Measurements from ENCODE around the gene PEX16. TPM values are rescaled to one million over a fixed set of nuclear protein-coding genes. Genes with fewer than 3 reads are reported as not detected.

Gene PEX16
- total and polyA plus RNA-seq, 9 of the 15 experiments (the other 6 are each of a cell fraction or from before 2014, with no cell fraction given) = 1.5 to 43.9 (median 14.6) TPM

GRCh38 chr11:45879803-45880686 is 37.6 kb downstream of the PEX16 start (continued):
- no peak for TF ChIP-seq NFXL1 (CRISPR knock-in tag; IDR thresholded peaks at IDR 0.05)
- no peak for TF ChIP-seq NFIX (CRISPR knock-in tag; IDR thresholded peaks at IDR 0.05; ENCODE audit: low read depth)
- peak; percentile 75; the same call in 1 of the 2 replicates for TF ChIP-seq ZNF175 (CRISPR knock-in tag; IDR thresholded peaks at IDR 0.05; ENCODE audit: low read depth)
- TF ChIP-seq ZNF589 (CRISPR knock-in tag; IDR thresholded peaks at IDR 0.05; ENCODE audit: low read depth) = peak; percentile 76; the same call in 1 of the 2 replicates
- peak; percentile 82 for TF ChIP-seq SOX6 (IDR thresholded peaks at IDR 0.05)
- TF ChIP-seq JUN (IDR thresholded peaks at IDR 0.05; ENCODE audit: borderline replicate concordance, low read depth, low read length) = peak; percentile 95
- TF ChIP-seq JUN (CRISPR knock-in tag; IDR thresholded peaks at IDR 0.05; ENCODE audit: borderline replicate concordance) = no peak
- no peak for TF ChIP-seq ZZZ3 (IDR thresholded peaks at IDR 0.05)
- TF ChIP-seq GTF2F1 (IDR thresholded peaks at IDR 0.05; ENCODE audit: low read depth, low read length) = no peak
- 0 out of 4 replicates have a peak, but pooled peaks of 1 of the 2 experiments have one; percentile 24 for TF ChIP-seq TBL1XR1 (IDR thresholded peaks at IDR 0.05; ENCODE audit: low read length in 2 of 2)
- TF ChIP-seq ELF1 (tag; IDR thresholded peaks at IDR 0.05) = no peak
- peak; percentile 34 for TF ChIP-seq NFIC (IDR thresholded peaks at IDR 0.05)
- TF ChIP-seq ZNF263 (CRISPR knock-in tag; IDR thresholded peaks at IDR 0.05; ENCODE audit: borderline replicate concordance) = no peak
- TF ChIP-seq NR2C1 (IDR thresholded peaks at IDR 0.05) = no peak
- no peak for TF ChIP-seq NR2C1 (tag; IDR thresholded peaks at IDR 0.05)
- TF ChIP-seq ETV5 (CRISPR knock-in tag; IDR thresholded peaks at IDR 0.05; ENCODE audit: low read depth) = peak; percentile 92
- TF ChIP-seq, protein P1, sequence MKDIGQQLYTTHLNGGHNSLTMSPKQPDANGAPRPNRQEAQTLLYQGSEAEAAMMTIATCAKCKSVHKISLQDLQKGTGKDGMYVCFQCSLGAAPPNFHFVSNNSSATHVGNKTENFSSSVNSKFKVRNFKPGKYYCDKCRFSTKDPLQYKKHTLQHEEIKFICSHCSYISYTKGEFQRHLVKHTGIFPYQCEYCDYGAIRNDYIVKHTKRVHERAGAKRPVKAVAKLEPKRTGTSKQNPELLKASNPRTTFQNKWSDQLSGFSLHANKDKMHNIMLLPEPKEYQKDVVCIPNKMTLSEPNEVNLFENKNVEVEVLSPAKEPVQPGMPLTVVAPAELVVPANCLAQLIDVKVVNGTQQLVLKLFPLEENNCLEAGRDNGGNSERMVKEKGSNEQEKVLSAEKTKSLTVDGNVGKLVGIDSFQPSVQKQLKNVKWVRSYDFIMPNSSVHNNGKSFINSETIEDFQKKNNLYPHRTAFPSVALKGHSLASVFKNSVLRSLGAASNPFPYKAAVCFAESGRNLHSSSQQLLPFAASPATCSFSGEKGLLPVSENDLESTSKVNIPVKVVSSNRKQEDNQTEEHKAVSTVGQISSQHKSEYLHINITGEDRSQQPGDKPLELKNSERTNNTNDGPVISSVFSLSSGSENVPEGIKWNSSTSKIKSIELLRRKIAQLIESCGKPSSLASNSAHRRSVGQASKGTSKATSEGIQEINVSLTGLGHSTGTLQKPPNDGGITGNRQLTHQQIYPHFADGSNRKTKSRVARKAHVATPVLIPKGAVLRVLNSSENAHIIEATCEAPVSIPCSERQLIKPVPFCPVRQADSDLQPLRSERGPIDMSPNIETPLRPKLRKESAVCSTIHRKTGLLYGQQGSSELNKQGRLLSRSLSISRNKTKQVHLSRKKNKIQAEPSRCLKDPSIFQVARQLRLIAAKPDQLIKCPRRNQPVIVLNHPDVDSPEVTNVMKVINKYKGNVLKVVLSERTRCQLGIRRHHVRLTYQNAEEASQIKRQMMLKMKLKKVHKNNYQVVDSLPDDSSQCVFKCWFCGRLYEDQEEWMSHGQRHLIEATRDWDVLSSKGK (CRISPR knock-in tag; IDR thresholded peaks at IDR 0.05) = no peak
- no peak for TF ChIP-seq HNRNPLL (IDR thresholded peaks at IDR 0.05; ENCODE audit: low read depth, low read length, poor library complexity, severe bottlenecking)
- TF ChIP-seq ZNF79 (CRISPR knock-in tag; IDR thresholded peaks at IDR 0.05; ENCODE audit: low read depth) = no peak
- no peak for TF ChIP-seq SAP30 (IDR thresholded peaks at IDR 0.05; ENCODE audit: borderline replicate concordance, insufficient read depth, low read depth, low read length, poor library complexity, severe bottlenecking)
- peak in 1 of 2 experiments; percentile 72; a peak in 2 of 4 replicates for TF ChIP-seq MAZ (CRISPR knock-in tag; conservative IDR thresholded peaks at IDR 0.05 in 1 of 2, IDR thresholded peaks at IDR 0.05 in 1 of 2)
- peak; percentile 39 to 54 for TF ChIP-seq NRF1 (conservative IDR thresholded peaks at IDR 0.05 in 1 of 2, IDR thresholded peaks at IDR 0.05 in 1 of 2)
- no peak for TF ChIP-seq RBM39 (optimal IDR thresholded peaks at IDR 0.05; ENCODE audit: low read depth, low read length)
- TF ChIP-seq ATF1 (CRISPR knock-in tag; IDR thresholded peaks at IDR 0.05) = no peak
- 0 out of 2 replicates have a peak, but pooled peaks have one; percentile 31 for TF ChIP-seq ATF1 (tag; IDR thresholded peaks at IDR 0.05)
- TF ChIP-seq NFE2 (IDR thresholded peaks at IDR 0.05; ENCODE audit: low read depth) = peak; percentile 22; the same call in 1 of the 2 replicates

Data from K562 (cell line).